ENCODE data around the gene MAP4K4. TPM values are rescaled to one million over a fixed set of nuclear protein-coding genes. Genes with fewer than 3 reads are reported as not detected.

The MAP4K4 gene
- total and polyA plus RNA-seq, 8 donors = 9.7 to 38.7 (median 15.3) TPM

DNA sequence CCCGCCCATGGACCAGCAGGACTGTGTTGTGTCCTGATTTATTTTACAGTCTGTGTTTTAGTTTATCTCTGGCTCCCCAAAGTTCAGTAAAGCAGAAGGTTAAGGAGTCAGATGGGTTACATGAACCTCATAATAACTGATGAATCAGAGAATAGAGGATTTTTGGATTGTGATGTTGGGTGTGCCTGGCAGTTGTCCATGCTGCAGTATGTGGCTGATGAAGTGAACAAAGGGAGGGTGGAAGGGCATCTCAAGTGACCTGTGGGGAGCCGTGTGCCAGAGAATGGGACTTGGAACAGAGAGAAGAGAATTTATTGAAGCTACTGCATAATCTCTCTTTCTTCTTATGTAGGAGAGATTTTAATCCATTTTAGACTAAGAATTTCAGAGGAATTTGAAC lies 145.5 kb downstream of the MAP4K4 start:
- Histone ChIP-seq H3K27ac (no peak overlapping the region), H3K36me3 (peaks cover 0 to 27% (median 3%) of the 10 kb centered on the region in 3 donors), H3K27me3 (no peaks in the 10 kb centered on the region), H3K4me1 (no peaks in the 10 kb centered on the region), H3K9me3 (no peaks in the 10 kb centered on the region), H3K4me3 (no peak overlapping the region)
- TF ChIP-seq, protein P1, sequence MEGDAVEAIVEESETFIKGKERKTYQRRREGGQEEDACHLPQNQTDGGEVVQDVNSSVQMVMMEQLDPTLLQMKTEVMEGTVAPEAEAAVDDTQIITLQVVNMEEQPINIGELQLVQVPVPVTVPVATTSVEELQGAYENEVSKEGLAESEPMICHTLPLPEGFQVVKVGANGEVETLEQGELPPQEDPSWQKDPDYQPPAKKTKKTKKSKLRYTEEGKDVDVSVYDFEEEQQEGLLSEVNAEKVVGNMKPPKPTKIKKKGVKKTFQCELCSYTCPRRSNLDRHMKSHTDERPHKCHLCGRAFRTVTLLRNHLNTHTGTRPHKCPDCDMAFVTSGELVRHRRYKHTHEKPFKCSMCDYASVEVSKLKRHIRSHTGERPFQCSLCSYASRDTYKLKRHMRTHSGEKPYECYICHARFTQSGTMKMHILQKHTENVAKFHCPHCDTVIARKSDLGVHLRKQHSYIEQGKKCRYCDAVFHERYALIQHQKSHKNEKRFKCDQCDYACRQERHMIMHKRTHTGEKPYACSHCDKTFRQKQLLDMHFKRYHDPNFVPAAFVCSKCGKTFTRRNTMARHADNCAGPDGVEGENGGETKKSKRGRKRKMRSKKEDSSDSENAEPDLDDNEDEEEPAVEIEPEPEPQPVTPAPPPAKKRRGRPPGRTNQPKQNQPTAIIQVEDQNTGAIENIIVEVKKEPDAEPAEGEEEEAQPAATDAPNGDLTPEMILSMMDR (IDR thresholded peaks at IDR 0.05) = no peak
- FAIRE-seq (no peak), ATAC-seq (no peak), DNase-seq (no peak)
- intact Hi-C loops (cut with DNase I) = loop anchor here in 1 of 3 donors (10.0 kb wide), 2 partner anchors 328 to 428 kb away; no protein-coding TSS in a partner anchor
- WGBS, 2 donors = 78 to 87% methylated on average over 2 of the region's 2 CpGs

DNA sequence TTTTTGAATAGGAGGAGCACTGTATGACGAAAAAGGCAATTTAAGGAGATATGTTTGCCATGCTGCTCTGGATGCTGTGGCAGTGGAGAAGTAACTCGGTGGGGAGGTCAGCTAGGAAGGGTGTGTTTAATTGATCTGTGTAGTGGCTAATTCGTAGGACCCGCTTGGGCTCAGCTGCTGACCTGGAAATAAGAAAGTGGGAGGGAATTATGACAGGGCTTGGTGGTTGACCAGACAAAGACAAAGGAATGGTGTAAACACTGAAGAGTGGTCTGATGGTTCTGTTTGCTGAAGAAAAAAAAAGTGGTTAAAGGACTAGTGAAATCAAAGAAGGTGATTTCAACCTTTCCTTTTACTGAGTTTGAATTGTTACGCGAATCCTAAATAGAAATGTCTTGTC lies 146.0 kb downstream of the MAP4K4 start:
- no peaks in the 10 kb centered on the region for H3K4me1 ChIP-seq
- intact Hi-C loops (cut with DNase I) = loop anchor here in 1 of 3 donors (10.0 kb wide), 2 partner anchors 329 to 429 kb away; no protein-coding TSS in a partner anchor
- H3K9me3 ChIP-seq = no peaks in the 10 kb centered on the region
- H3K27ac ChIP-seq = no peak overlapping the region
- H3K36me3 ChIP-seq = peaks cover 0 to 27% (median 3%) of the 10 kb centered on the region in 3 donors
- no peak overlapping the region for H3K4me3 ChIP-seq
- 91 to 92% methylated on average over 6 of the region's 6 CpGs for WGBS, 2 donors
- ATAC-seq (no peak), FAIRE-seq (no peak), DNase-seq (no peak)
- no peaks in the 10 kb centered on the region for H3K27me3 ChIP-seq
- TF ChIP-seq, protein P1 (IDR thresholded peaks at IDR 0.05) = no peak

DNA sequence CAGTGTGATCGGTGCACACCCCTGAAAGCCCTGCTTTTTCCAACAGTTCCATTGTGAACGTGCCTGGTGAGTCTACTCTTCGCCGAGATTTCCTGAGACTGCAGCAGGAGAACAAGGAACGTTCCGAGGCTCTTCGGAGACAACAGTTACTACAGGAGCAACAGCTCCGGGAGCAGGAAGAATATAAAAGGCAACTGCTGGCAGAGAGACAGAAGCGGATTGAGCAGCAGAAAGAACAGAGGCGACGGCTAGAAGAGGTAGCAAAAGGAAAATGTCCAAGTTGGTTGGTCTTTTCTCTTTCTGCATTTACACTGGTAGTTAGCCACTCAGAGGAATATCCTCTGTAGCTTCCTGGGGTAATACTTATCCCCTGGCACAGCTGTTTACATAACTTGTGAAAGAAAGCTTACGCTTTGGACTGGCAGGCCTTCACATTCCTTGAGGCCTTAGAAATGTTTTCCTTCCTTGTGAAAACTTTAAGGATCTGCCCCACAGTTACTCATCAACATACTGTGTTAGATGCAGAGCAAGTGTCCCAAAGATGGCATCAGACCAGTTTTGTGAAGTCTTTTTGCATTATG lies 146.6 kb downstream of the MAP4K4 start:
- Histone ChIP-seq H3K4me3 (no peak overlapping the region), H3K27ac (no peak overlapping the region), H3K9me3 (no peaks in the 10 kb centered on the region), H3K36me3 (peaks cover 0 to 27% (median 3%) of the 10 kb centered on the region in 3 donors), H3K27me3 (no peaks in the 10 kb centered on the region), H3K4me1 (no peaks in the 10 kb centered on the region)
- 88 to 92% methylated on average over 12 of the region's 12 CpGs for WGBS, 2 donors
- DNase-seq (no peak), FAIRE-seq (no peak), ATAC-seq (no peak)
- intact Hi-C loops (cut with DNase I) = loop anchor here in 1 of 3 donors (10.0 kb wide), 2 partner anchors 329 to 429 kb away; no protein-coding TSS in a partner anchor
- TF ChIP-seq, protein P1 (IDR thresholded peaks at IDR 0.05) = no peak

DNA sequence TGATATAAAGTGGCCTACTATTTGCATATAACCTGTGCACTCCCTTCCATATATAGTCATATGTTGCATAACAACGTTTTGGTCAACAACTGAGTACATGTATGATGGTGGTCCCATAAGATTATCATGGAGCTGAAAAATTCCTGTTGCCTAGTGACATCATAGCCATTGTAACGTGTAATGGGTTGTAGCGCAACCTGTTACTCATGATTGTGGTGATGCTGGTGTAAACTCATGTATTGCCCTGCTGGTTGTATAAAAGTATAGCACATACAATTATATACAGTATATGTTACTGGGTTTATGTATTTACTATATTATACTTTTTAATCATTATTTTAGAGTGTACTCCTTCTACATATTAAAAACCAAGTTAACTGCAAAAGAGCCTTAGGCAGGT lies 149.5 kb downstream of the MAP4K4 start:
- no peak for FAIRE-seq
- no peak for ATAC-seq
- TF ChIP-seq, protein P1 (IDR thresholded peaks at IDR 0.05) = no peak
- no peaks in the 10 kb centered on the region for H3K9me3 ChIP-seq
- no peak for DNase-seq
- no peak overlapping the region for H3K27ac ChIP-seq
- intact Hi-C loops (cut with DNase I) = loop anchor here in 1 of 3 donors (10.0 kb wide), 2 partner anchors 332 to 432 kb away; no protein-coding TSS in a partner anchor
- H3K27me3 ChIP-seq = no peaks in the 10 kb centered on the region
- peaks cover 0 to 22% (median 3%) of the 10 kb centered on the region in 3 donors for H3K36me3 ChIP-seq
- no peaks in the 10 kb centered on the region for H3K4me1 ChIP-seq
- H3K4me3 ChIP-seq = no peak overlapping the region
- WGBS, 2 donors = 86 to 92% methylated on average over 3 of the region's 3 CpGs

Measured in pancreas (tissue), 10 donors.